CD14-positive monocyte (primary cell): ENCODE data around the gene CCDC106. TPM values are rescaled to one million over a fixed set of nuclear protein-coding genes. Genes with fewer than 3 reads are reported as not detected.

ENCODE experiments used
- DNase-seq, 3 donors: peaks; one replicate each; pipeline ENCODE4 v3.0.0-alpha.2; 2011 to 2022
- H2AFZ ChIP-seq: 2 replicates; pipeline ENCODE4 v1.6.0; 2012; ENCODE audit warnings: mild to moderate bottlenecking, low read depth, low read length, inconsistent platforms; ENCODE audit not compliant: insufficient read depth, poor library complexity, severe bottlenecking
- H3K27ac ChIP-seq, 2 donors: 1 replicate in 1 of 2; 2 replicates in 1 of 2; pipeline ENCODE4 v1.5.1; 2012 to 2013; ENCODE audit warnings: low read length in 2 of 2, control low read depth in 1 of 2, inconsistent platforms in 1 of 2, low read depth in 1 of 2, mild to moderate bottlenecking in 1 of 2
- H3K27me3 ChIP-seq, 2 donors: one replicate each; pipeline versions ENCODE4 v1.6.0 to v1.6.1; 2011 to 2013; ENCODE audit warnings: low read length in 2 of 2; ENCODE audit not compliant: control insufficient read depth in 2 of 2, insufficient read depth in 2 of 2
- H3K36me3 ChIP-seq, 2 donors: replicated peaks in 1 of 2; 1 replicate in 1 of 2; 2 replicates in 1 of 2; pipeline versions ENCODE4 v1.5.1 to v1.6.1; 2012 to 2013; ENCODE audit warnings: low read length in 2 of 2, control low read depth in 1 of 2, inconsistent platforms in 1 of 2, mild to moderate bottlenecking in 1 of 2; ENCODE audit not compliant: insufficient read depth in 2 of 2, control insufficient read depth in 1 of 2
- H3K4me1 ChIP-seq, 2 donors: 1 replicate in 1 of 2; 2 replicates in 1 of 2; pipeline versions ENCODE4 v1.5.1 to v1.6.1; 2012 to 2013; ENCODE audit warnings: low read length in 2 of 2, control low read depth in 1 of 2, inconsistent platforms in 1 of 2, mild to moderate bottlenecking in 1 of 2, moderate library complexity in 1 of 2; ENCODE audit not compliant: insufficient read depth in 2 of 2, control insufficient read depth in 1 of 2
- H3K4me2 ChIP-seq: replicated peaks from 2 replicates; pipeline ENCODE3; 2012; ENCODE audit warnings: low read length, moderate library complexity, mild to moderate bottlenecking; ENCODE audit not compliant: poor library complexity, severe bottlenecking; ENCODE audit errors: extremely low read depth
- H3K4me3 ChIP-seq, 3 experiments: fragments of 200-600 bp in 1 of 3; sonication (generic) in 1 of 3; replicated peaks in 1 of 3; 1 replicate in 2 of 3; 2 replicates in 1 of 3; pipeline ENCODE4 v1.5.1; 2011 to 2013; ENCODE audit warnings: low read length in 3 of 3, mild to moderate bottlenecking in 3 of 3, control low read depth in 2 of 3, low read depth in 2 of 3, inconsistent platforms in 1 of 3, moderate library complexity in 1 of 3
- H3K79me2 ChIP-seq: 2 replicates; pipeline ENCODE4 v1.6.0; 2012; ENCODE audit warnings: mild to moderate bottlenecking, control low read depth, inconsistent platforms, low read length, moderate library complexity; ENCODE audit not compliant: insufficient read depth
- H3K9ac ChIP-seq: 2 replicates; pipeline ENCODE4 v1.6.0; 2017; ENCODE audit warnings: low read length, mild to moderate bottlenecking; ENCODE audit not compliant: insufficient read depth, poor library complexity, severe bottlenecking
- H3K9me3 ChIP-seq, 2 donors: replicated peaks in 1 of 2; 1 replicate in 1 of 2; 2 replicates in 1 of 2; pipeline versions ENCODE4 v1.5.1 to v1.6.1; 2012 to 2013; ENCODE audit warnings: low read length in 2 of 2, control low read depth in 1 of 2; ENCODE audit not compliant: control insufficient read depth in 1 of 2, insufficient read depth in 1 of 2
- H4K20me1 ChIP-seq: 2 replicates; pipeline ENCODE4 v1.6.0; 2012; ENCODE audit warnings: mild to moderate bottlenecking, low read length, control low read depth, moderate library complexity; ENCODE audit not compliant: insufficient read depth
- H3K27ac Mint-ChIP-seq, 7 donors: one replicate each; pipeline ENCODE4 v1.8.0; 2020; ENCODE audit warnings: mild to moderate bottlenecking in 7 of 7, mixed read lengths in 7 of 7, moderate library complexity in 6 of 7, inconsistent platforms in 2 of 7
- H3K27me3 Mint-ChIP-seq, 3 donors: one replicate each; pipeline ENCODE4 v1.8.0; 2021 to 2022; ENCODE audit warnings: low read depth in 3 of 3, mild to moderate bottlenecking in 3 of 3, mixed read lengths in 3 of 3, moderate library complexity in 3 of 3, inconsistent platforms in 1 of 3
- H3K36me3 Mint-ChIP-seq, 2 donors: one replicate each; pipeline ENCODE4 v1.8.0; 2020; ENCODE audit warnings: mixed read lengths in 2 of 2, inconsistent platforms in 1 of 2, mild to moderate bottlenecking in 1 of 2
- H3K4me1 Mint-ChIP-seq: one replicate; pipeline ENCODE4 v1.8.0; 2020; ENCODE audit warnings: mild to moderate bottlenecking, mixed read lengths
- H3K4me3 Mint-ChIP-seq, 2 donors: one replicate each; pipeline ENCODE4 v1.8.0; 2020; ENCODE audit warnings: mild to moderate bottlenecking in 2 of 2, mixed read lengths in 2 of 2, moderate library complexity in 1 of 2
- H3K9me3 Mint-ChIP-seq, 7 donors: one replicate each; pipeline ENCODE4 v1.8.0; 2020 to 2022; ENCODE audit warnings: mixed read lengths in 7 of 7, mild to moderate bottlenecking in 6 of 7, moderate library complexity in 6 of 7, inconsistent platforms in 2 of 7
- WGBS: methylation state at CpG from one replicate; pipeline ENCODE4 v1.1.5; 2013; ENCODE audit warnings: missing lambda C conversion rate; ENCODE audit not compliant: insufficient coverage; 5-methylcytosine and 5-hydroxymethylcytosine counted together
- intact Hi-C, 2 donors: fragments of 100-400 bp; cut with micrococcal nuclease; formaldehyde crosslinking; loops; one replicate each; pipeline versions ENCODE4 v1.15.0 to v1.15.1; 2023
- polyA plus RNA-seq, 3 donors: library from polyadenylated mRNA; depleted of rRNA in 1 of 3; unstranded in 2 of 3; stranded (reverse) in 1 of 3; fragments of 300-500 nt in 2 of 3; fragments of >200 nt in 1 of 3; fragmentation: Illumina TruSeq in 2 of 3; gene quantifications; 1 replicate in 2 of 3; 2 replicates in 1 of 3; pipeline ENCODE4 v1.2.3, GENCODE V29; 2012 to 2021
- TF ChIP-seq, protein P1 (sequence below): fragments of 200-600 bp; IDR thresholded peaks from one replicate; pipeline ENCODE4 v1.8.0; 2022; ENCODE audit warnings: antibody characterized with exemption, mild to moderate bottlenecking

CCDC106 gene
- polyA plus RNA-seq, 3 donors = 0.74 to 2.4 (median 1.2) TPM

DNA sequence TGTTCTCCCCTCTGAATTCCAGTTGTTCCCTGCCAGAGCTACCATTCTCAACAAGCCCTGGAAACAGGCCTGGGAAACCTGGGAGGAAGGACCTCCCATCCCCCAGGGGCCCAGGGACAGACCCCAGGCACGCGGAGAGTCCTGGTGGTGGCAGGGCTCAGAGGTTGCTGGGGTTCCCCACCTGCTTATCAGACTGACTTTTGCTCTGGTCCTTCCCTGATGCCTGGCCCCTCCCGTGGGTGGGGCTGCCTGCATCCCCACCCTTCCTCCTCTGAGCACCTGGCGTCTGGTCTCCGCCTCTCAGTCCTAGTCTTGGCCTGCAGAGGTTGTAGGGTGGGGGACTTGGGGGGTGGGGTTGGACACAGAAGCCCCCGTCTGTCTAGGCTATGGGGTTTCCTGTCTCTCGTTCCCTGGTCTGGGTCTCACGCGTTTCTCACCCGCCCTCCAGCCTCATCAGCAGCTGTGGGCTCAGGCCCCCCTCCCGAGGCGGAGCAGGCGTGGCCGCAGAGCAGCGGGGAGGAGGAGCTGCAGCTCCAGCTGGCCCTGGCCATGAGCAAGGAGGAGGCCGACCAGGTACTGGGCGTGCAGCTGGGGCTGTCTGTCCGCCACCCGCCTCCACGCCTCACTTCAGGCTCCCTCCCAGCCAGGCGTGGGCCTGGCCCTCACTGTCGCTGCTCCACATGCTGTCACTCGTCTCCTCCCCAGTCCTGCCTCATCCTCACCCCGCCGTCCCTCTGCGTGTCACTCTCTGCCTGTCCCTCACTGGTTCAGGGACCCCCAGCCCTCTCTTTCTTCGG lies 40.6 kb downstream of the CCDC106 start:
- Mint-ChIP-seq H3K4me3 (no peak overlapping the region), H3K4me1 (peaks cover 2% of the 10 kb centered on the region), H3K36me3 (peaks cover 68 to 95% of the 10 kb centered on the region in 2 donors), H3K9me3 (no peaks in the 10 kb centered on the region), H3K27me3 (no peaks in the 10 kb centered on the region), H3K27ac (peak overlapping the region in 3 of 7 donors; percentile 53 to 65 (median 61))
- DNase-seq = no peak
- Histone ChIP-seq H3K27ac (no peak overlapping the region), H3K9ac (no peak overlapping the region), H3K4me2 (no peak overlapping the region), H3K9me3 (no peaks in the 10 kb centered on the region), H4K20me1 (peaks cover 97% of the 10 kb centered on the region), H3K4me3 (no peak overlapping the region), H2AFZ (no peak overlapping the region), H3K36me3 (peaks cover 93 to 99% of the 10 kb centered on the region in 2 donors), H3K79me2 (peaks cover 48% of the 10 kb centered on the region), H3K27me3 (no peaks in the 10 kb centered on the region), H3K4me1 (no peaks in the 10 kb centered on the region)
- WGBS = 90% methylated on average over 22 of the region's 27 CpGs
- TF ChIP-seq, protein P1, sequence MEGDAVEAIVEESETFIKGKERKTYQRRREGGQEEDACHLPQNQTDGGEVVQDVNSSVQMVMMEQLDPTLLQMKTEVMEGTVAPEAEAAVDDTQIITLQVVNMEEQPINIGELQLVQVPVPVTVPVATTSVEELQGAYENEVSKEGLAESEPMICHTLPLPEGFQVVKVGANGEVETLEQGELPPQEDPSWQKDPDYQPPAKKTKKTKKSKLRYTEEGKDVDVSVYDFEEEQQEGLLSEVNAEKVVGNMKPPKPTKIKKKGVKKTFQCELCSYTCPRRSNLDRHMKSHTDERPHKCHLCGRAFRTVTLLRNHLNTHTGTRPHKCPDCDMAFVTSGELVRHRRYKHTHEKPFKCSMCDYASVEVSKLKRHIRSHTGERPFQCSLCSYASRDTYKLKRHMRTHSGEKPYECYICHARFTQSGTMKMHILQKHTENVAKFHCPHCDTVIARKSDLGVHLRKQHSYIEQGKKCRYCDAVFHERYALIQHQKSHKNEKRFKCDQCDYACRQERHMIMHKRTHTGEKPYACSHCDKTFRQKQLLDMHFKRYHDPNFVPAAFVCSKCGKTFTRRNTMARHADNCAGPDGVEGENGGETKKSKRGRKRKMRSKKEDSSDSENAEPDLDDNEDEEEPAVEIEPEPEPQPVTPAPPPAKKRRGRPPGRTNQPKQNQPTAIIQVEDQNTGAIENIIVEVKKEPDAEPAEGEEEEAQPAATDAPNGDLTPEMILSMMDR = no peak
- intact Hi-C loops = no loop called here

DNA sequence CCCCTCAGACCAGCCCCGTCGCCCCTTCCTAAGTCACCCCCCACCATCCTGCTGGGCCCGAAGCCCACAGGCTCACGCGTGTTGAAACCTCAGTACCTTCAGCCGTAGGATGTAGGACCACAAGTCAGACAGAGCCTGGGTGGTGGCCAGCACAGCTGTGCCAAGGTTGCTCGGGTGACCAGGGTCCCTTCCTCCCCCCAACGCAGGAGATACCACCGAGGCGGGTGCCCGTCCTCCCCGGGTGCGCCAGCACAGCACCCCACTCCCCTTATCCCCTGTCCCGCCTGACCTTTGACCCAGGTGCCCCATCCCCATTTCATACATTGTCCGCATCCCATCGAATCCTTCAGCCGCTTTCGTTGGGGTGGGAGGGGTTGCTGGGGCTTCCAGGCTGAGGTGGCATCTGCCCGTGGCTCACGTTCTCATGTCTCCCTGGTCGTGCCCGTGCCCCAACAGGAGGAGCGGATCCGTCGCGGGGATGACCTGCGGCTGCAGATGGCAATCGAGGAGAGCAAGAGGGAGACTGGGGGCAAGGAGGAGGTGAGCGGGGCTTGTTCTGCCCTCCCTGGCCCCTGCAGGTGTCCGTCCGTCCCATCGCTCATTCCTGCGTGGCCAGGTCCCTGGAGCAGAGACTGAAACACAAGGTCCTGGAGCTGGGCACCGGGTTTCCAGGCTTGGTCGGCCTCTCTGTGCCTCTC lies 41.5 kb downstream of the CCDC106 start:
- no peak overlapping the region for H3K27ac ChIP-seq
- Mint-ChIP-seq H3K27me3 (no peaks in the 10 kb centered on the region), H3K9me3 (no peaks in the 10 kb centered on the region), H3K4me3 (no peak overlapping the region), H3K36me3 (peaks cover 69 to 95% of the 10 kb centered on the region in 2 donors), H3K4me1 (peaks cover 2% of the 10 kb centered on the region), H3K27ac (peak overlapping the region in 1 of 7 donors; percentile 40)
- TF ChIP-seq, protein P1 = no peak
- intact Hi-C loops = no loop called here
- H3K79me2 ChIP-seq = peaks cover 38% of the 10 kb centered on the region
- DNase-seq = no peak
- H3K9ac ChIP-seq = no peak overlapping the region
- no peaks in the 10 kb centered on the region for H3K4me1 ChIP-seq
- 98% methylated on average over 24 of the region's 35 CpGs for WGBS
- no peaks in the 10 kb centered on the region for H3K9me3 ChIP-seq
- no peak overlapping the region for H3K4me3 ChIP-seq
- peaks cover 93 to 99% of the 10 kb centered on the region in 2 donors for H3K36me3 ChIP-seq
- H3K27me3 ChIP-seq = no peaks in the 10 kb centered on the region
- no peak overlapping the region for H3K4me2 ChIP-seq
- no peak overlapping the region for H2AFZ ChIP-seq
- H4K20me1 ChIP-seq = peaks cover 94% of the 10 kb centered on the region
